IMR-90 (cell line): ENCODE results near the gene NXPH4.

ENCODE experiments used
- CTCF ChIP-seq: conservative IDR thresholded peaks from 2 replicates; pipeline ENCODE4 v1.5.1; 2012; ENCODE audit warnings: mild to moderate bottlenecking, low read depth, low read length, improper control_type of control experiment
- MAZ ChIP-seq: IDR thresholded peaks from 2 replicates; pipeline ENCODE4 v1.6.1; 2012; ENCODE audit warnings: low read depth, mild to moderate bottlenecking, low read length, improper control_type of control experiment, moderate library complexity, borderline replicate concordance
- NFE2L2 ChIP-seq: fragments of 150-350 bp; IDR thresholded peaks from 2 replicates; pipeline ENCODE4 v1.6.1; 2016; ENCODE audit warnings: low read depth, mild to moderate bottlenecking, low read length
- POLR2A ChIP-seq: IDR thresholded peaks from 2 replicates; pipeline ENCODE4 v1.6.1; 2012; ENCODE audit warnings: mild to moderate bottlenecking, low read depth, low read length
- RAD21 ChIP-seq: IDR thresholded peaks from 2 replicates; pipeline ENCODE4 v1.6.1; 2012; ENCODE audit warnings: low read length, improper control_type of control experiment
- SMC3 ChIP-seq: fragments of 150-350 bp; IDR thresholded peaks from 2 replicates; pipeline ENCODE4 v1.6.1; 2016; ENCODE audit warnings: low read depth, mild to moderate bottlenecking, antibody characterized with exemption, low read length, moderate library complexity
- USF2 ChIP-seq: fragments of 150-350 bp; IDR thresholded peaks from 2 replicates; pipeline ENCODE4 v1.6.1; 2017; ENCODE audit warnings: mild to moderate bottlenecking, antibody characterized with exemption, low read length, low read depth

- TF ChIP-seq POLR2A, result no peak
- TF ChIP-seq CTCF, result no peak
- no peak for TF ChIP-seq RAD21
- no peak for TF ChIP-seq MAZ
- no peak for TF ChIP-seq USF2
- TF ChIP-seq NFE2L2, result no peak
- no peak for TF ChIP-seq SMC3
Measured at GRCh38 chr12:57237596-57237931, 21.0 kb downstream of the NXPH4 start.
